IPS DF 4.7 (cell line): Measurements from ENCODE around the gene MTCH1.
A peak's percentile ranks its signal among the peaks of the same experiment; 100 is the strongest.

Experiments used
- DNase-seq: peaks from one replicate; pipeline ENCODE4 v3.0.0-alpha.2; 2013; ENCODE audit warnings: low spot score; ENCODE audit errors: extremely low read depth

Gene MTCH1, protein sequence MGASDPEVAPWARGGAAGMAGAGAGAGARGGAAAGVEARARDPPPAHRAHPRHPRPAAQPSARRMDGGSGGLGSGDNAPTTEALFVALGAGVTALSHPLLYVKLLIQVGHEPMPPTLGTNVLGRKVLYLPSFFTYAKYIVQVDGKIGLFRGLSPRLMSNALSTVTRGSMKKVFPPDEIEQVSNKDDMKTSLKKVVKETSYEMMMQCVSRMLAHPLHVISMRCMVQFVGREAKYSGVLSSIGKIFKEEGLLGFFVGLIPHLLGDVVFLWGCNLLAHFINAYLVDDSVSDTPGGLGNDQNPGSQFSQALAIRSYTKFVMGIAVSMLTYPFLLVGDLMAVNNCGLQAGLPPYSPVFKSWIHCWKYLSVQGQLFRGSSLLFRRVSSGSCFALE

GRCh38 chr6:36985808-36986703 is at the start of gene MTCH1:
Gene MTCH1, minus strand, starts transcription at chr6:36986196. Its CDS starts 23 bp downstream, at chr6:36986173.
- DNase-seq: no peak

DNA sequence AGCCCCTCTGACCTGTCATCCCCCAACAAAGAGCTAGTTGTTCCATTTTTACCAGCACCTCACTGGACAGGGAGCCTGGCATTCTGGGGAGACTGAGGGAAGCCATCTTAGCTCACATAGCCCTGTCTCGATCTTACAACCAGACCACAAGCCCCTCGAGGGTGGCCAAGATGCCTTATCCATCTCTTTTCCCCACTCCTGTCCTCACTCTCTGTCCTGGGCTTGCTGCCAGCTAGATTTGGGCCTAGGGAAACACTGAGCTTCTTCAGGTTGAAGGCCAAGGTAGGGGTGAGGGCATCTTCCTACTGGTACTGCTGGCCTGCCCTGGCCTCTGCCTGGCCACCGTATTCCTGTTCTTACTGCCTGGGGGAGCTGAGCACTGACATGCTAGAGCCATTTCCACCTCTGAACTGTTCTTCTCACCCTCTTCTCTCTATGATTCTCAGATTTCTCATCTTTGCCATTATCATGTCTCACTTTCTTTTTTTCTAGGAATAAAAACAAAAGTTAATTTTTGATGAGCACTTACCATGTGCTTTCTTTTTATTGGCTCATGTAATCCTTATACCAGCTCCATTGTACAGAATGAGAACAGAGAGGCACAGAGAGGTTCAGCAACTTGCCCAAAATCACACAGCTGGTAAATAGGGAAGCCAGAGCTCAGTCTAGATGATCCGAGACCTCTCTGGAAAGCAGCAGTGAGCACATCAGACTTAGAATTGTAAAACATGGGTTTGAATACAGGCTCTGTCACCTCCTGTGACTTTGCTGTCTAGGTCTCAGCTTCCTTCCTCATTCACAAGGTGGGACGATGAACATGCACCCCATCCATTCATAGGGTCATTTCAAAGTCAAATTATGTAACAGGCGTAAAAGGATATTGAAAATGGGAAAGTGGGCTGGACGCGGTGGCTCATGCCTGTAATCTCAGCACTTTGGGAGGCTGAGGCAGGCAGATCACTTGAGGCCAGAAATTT is 48.1 kb upstream of the MTCH1 start:
- no peak for DNase-seq

- DNase-seq: no peak
Observed at GRCh38 chr6:37033255-37033654, 47.3 kb upstream of the MTCH1 start.

DNA sequence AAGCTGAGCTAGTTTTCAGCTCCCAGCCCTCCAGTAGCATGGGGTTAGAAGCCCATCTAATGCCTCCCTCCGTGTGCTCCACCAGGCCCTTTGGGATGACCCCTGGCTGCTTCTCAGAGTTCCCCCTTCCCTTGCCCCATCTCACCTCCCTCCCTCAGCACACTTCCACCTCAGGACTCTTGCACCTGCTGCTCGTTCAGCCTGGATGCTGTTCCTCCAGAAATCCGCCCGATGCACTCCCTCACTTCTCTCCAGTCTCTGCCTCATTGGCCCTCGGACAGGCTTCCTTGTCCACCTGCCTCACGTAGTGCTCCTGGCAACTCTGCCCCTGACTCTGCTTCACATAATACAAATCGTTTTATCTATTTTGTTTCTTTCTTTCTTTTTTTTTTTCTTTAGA is 46.2 kb upstream of the MTCH1 start:
- no peak for DNase-seq

- DNase-seq: no peak
Observed at GRCh38 chr6:37030599-37030998, 44.6 kb upstream of the MTCH1 start.

- DNase-seq: no peak
Observed at GRCh38 chr6:37029249-37029971, 43.4 kb upstream of the MTCH1 start.

GRCh38 chr6:37027811-37028469 is 41.9 kb upstream of the MTCH1 start:
- no peak for DNase-seq

- no peak for DNase-seq
Observed at GRCh38 chr6:37027036-37027720, 41.2 kb upstream of the MTCH1 start.

DNA sequence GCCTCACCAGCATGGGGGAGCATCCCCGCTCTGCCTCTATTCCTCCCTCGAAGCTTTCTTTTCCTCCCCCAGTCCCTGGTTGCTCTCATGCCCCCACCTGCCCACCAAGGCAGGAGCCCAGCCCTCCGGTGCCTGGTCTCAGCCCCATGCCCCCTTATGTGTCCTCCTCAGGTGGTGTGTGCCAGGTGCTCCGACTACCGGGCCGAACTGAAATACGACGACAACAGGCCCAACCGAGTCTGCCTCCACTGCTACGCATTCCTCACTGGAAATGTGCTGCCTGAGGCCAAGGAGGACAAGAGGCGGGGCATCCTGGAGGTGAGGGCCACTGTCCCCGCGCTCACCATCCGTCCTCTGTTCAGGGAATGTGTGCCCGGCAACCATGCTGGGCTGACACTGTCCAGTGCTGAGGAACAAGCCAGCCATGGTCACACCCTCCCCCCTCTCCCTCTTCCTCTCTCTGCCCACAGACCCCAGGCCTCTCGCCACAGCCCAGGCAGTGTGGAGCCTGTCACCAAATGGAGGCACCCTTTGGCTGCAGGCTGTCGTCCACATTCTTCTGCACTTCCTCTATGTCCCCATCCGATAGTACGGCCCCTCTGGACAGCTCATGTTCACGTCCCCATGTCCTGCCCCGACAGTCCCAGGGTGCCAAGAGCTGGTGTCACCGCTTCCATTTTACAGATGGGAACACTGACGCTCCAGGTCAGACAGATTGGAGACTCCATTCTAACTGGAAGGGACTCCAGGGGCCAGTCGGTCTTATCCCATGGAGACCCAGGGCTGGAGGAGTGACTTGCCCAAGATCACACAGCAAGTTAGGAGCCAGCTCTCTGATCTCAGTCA is 39.8 kb upstream of the MTCH1 start:
- no peak for DNase-seq

- DNase-seq: no peak
Observed at GRCh38 chr6:37024656-37025337, 38.8 kb upstream of the MTCH1 start.

GRCh38 chr6:37022135-37022863 is 36.3 kb upstream of the MTCH1 start:
- DNase-seq: no peak

DNA sequence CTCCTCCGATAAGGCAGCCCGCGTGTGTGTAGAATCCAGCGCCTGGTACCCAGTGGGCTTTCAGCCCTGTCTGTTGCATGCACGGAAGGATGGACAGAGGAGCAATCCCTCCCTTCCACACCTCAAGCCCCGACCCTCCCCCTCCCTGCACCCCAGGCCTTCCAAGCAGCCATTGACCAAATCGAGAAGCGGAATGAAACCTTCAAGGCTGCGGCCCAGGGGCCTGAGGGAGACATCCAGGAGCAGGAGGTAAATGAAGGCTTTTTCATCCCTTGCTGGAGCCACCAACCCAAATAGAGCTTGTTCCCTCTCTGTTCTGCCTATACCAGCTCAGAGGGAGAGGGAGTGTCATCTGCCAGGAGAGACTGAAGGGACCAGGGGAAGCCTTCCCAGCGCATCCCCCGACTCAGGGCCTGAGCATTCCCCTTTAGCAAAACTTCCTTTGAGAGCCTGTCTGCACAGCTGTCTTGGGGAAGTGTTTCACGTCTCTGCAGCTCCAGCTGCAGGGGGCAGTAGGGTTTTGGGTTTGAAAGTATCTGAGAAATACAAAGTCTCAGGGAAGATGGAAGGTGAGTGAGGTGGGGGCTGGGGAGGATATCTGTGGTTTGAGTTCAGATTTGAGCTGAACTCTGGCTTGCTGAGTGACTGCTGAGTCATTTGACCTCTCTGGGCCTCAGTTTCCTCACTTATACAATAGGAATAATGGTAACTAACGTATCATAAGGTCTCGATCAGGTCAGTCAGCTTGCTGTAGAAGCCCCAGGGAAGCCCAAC is 35.5 kb upstream of the MTCH1 start:
- DNase-seq: no peak

- DNase-seq: no peak
Observed at GRCh38 chr6:37020812-37021211, 34.8 kb upstream of the MTCH1 start.

DNA sequence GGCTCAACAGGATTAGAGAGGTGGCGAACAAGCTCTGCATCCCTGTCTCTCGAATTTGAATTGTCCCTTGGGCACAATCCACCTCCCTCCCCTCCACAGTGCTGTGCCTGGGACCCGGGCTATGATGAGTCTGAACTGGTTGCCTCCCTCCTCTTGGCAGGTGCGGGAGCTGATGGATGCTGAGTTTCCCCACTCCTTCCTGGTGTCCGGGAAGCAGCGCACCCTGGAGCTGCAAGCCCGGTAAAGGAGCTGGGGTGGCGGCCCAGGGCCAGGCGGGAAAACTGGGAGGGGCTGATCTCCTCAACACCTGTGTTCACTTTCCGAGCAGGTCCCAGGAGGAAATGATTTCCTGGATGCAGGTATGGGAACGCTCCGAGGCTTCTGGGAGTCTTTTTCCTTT is 34.4 kb upstream of the MTCH1 start:
- no peak for DNase-seq

- no peak for DNase-seq
Observed at GRCh38 chr6:37019065-37019450, 33.1 kb upstream of the MTCH1 start.

GRCh38 chr6:37018198-37019064 is 32.4 kb upstream of the MTCH1 start:
- DNase-seq: peak; percentile 78
